ENCODE data around the gene RGS6. TPM values are rescaled to one million over a fixed set of nuclear protein-coding genes. Genes with fewer than 3 reads are reported as not detected.

Gene RGS6
- total RNA-seq, 2 donors from 2014 or later: 0.15 to 0.45 TPM

GRCh38 chr14:71959055-71959454 lies 26.8 kb downstream of the RGS6 start:
- TF ChIP-seq, protein P1, sequence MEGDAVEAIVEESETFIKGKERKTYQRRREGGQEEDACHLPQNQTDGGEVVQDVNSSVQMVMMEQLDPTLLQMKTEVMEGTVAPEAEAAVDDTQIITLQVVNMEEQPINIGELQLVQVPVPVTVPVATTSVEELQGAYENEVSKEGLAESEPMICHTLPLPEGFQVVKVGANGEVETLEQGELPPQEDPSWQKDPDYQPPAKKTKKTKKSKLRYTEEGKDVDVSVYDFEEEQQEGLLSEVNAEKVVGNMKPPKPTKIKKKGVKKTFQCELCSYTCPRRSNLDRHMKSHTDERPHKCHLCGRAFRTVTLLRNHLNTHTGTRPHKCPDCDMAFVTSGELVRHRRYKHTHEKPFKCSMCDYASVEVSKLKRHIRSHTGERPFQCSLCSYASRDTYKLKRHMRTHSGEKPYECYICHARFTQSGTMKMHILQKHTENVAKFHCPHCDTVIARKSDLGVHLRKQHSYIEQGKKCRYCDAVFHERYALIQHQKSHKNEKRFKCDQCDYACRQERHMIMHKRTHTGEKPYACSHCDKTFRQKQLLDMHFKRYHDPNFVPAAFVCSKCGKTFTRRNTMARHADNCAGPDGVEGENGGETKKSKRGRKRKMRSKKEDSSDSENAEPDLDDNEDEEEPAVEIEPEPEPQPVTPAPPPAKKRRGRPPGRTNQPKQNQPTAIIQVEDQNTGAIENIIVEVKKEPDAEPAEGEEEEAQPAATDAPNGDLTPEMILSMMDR (IDR thresholded peaks at IDR 0.05): no peak
- H3K4me1 ChIP-seq: no peaks in the 10 kb centered on the region
- no peak overlapping the region for H3K9ac ChIP-seq (ENCODE audit: low read depth in 2 of 2, low read length in 2 of 2)
- intact Hi-C loops (cut with DNase I): no loop called here
- H3K4me3 ChIP-seq: no peak overlapping the region
- no peaks in the 10 kb centered on the region for H3K27me3 ChIP-seq
- no peak for DNase-seq
- H3K27ac ChIP-seq: no peak overlapping the region
- no peaks in the 10 kb centered on the region for H3K36me3 ChIP-seq
- H3K9me3 ChIP-seq: no peaks in the 10 kb centered on the region

- no peak for DNase-seq
Observed at GRCh38 chr14:71960494-71961353, 28.5 kb downstream of the RGS6 start.

DNA sequence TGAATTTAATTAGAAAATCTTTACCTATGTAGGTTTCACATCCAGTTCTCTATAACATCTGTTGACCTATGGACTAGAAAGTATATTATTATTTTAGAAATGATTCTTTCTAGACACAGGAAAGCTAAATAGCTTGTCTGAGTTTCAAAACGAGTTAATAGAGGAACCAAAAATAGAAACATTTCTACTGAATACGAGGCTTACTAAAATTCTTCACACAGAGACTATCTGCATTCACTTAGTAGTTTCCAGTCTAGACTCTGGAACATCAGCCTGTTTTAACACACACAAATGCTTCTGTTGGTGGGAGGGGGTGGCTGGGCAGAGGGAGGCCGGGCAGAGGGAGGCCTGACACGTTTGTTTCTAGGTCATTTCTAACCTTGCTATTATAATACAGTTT lies 29.7 kb downstream of the RGS6 start:
- no peak for DNase-seq
- intact Hi-C loops (cut with DNase I): no loop called here
- Histone ChIP-seq H3K9me3 (no peaks in the 10 kb centered on the region), H3K4me1 (no peaks in the 10 kb centered on the region), H3K27me3 (no peaks in the 10 kb centered on the region), H3K36me3 (no peaks in the 10 kb centered on the region), H3K4me3 (no peak overlapping the region), H3K9ac (ENCODE audit: low read depth in 2 of 2, low read length in 2 of 2) (no peak overlapping the region), H3K27ac (no peak overlapping the region)
- TF ChIP-seq, protein P1 (IDR thresholded peaks at IDR 0.05): no peak

More at GRCh38 chr14:71960494-71961353, 28.5 kb downstream of the RGS6 start:
- Histone ChIP-seq H3K9me3 (no peaks in the 10 kb centered on the region), H3K4me3 (no peak overlapping the region), H3K27me3 (no peaks in the 10 kb centered on the region), H3K9ac (ENCODE audit: low read depth in 2 of 2, low read length in 2 of 2) (no peak overlapping the region), H3K36me3 (no peaks in the 10 kb centered on the region), H3K27ac (no peak overlapping the region), H3K4me1 (no peaks in the 10 kb centered on the region)
- intact Hi-C loops (cut with DNase I): no loop called here
- TF ChIP-seq, protein P1 (IDR thresholded peaks at IDR 0.05): no peak

- intact Hi-C loops (cut with DNase I): no loop called here
- H3K27ac ChIP-seq: no peak overlapping the region
- TF ChIP-seq, protein P1 (IDR thresholded peaks at IDR 0.05): no peak
Observed at GRCh38 chr14:71964716-71965115, 32.5 kb downstream of the RGS6 start.

GRCh38 chr14:71966528-71966927 lies 34.3 kb downstream of the RGS6 start:
- no peak for DNase-seq
- Histone ChIP-seq H3K9ac (ENCODE audit: low read depth in 2 of 2, low read length in 2 of 2) (no peak overlapping the region), H3K27ac (no peak overlapping the region), H3K4me3 (no peak overlapping the region), H3K4me1 (no peaks in the 10 kb centered on the region), H3K9me3 (no peaks in the 10 kb centered on the region), H3K36me3 (no peaks in the 10 kb centered on the region), H3K27me3 (no peaks in the 10 kb centered on the region)
- TF ChIP-seq, protein P1 (IDR thresholded peaks at IDR 0.05): no peak
- intact Hi-C loops (cut with DNase I): no loop called here

More at GRCh38 chr14:71964716-71965115, 32.5 kb downstream of the RGS6 start:
- H3K9me3 ChIP-seq: no peaks in the 10 kb centered on the region
- no peak overlapping the region for H3K4me3 ChIP-seq
- no peak for DNase-seq
- H3K9ac ChIP-seq (ENCODE audit: low read depth in 2 of 2, low read length in 2 of 2): no peak overlapping the region
- no peaks in the 10 kb centered on the region for H3K4me1 ChIP-seq
- no peaks in the 10 kb centered on the region for H3K27me3 ChIP-seq
- no peaks in the 10 kb centered on the region for H3K36me3 ChIP-seq

Measured in colonic mucosa (tissue), 4 donors.